HG03196 (cell line): ENCODE data around the gene MLYCD.
A peak's percentile ranks its signal among the peaks of the same experiment; 100 is the strongest.
"Not testable (repeated sequence)": the region's sequence is repeated elsewhere in the genome, so short reads cannot be mapped to it uniquely, and the experiment has no call there.

Experiments
- ATAC-seq: cut with Tn5 transposase; IDR thresholded peaks from one replicate; pipeline ENCODE4 v1.9.1; 2021; ENCODE audit not compliant: unreplicated experiment

Gene MLYCD

DNA sequence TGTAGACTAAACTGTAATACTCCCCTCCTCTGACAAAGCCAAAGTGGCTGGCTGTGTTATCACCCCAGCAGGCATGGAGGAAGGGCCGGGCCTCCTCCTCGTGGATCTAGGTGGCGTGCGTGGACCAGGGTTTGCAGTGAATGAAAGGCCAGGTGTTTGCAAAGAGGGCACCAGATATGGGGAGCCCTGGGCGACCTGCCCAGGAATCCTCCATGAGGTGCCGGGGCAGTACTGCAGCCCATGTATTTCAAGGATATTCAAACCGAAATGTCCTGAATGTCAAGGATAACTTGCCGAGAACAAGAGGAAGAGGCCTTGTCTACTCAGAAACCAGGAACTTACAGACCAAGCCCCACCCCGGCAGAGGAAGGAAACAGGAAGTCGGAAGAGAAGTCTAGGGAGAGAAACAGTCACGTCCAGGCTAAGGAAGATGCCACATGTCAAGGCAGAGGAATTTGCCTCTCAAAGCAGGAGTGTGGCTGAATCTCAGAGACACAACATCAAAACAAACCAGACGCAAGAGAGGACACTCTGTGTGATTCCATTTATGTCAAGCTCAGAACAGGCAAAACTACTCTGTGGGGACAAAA, 40.4 kb downstream of the MLYCD start:
- no peak for ATAC-seq

DNA sequence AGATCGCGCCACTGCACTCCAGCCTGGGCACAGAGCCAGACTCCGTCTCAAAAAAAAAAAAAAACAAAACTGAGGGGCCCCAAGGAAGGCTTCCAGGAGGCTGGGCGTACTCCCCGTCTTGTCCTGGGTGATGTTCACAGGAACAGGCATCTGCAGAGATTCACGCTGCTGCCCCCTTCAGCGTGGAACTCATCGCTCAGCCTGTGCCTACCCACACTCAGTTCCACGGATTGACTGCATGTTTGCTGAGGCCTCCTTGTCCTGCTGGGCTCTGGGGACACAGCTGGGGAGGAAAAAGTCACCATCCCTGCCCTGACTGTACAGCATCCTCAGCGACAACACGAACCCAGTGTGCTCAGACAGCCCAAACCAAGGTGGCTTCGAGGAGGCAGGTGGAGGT, 41.2 kb downstream of the MLYCD start:
- no peak for ATAC-seq

DNA sequence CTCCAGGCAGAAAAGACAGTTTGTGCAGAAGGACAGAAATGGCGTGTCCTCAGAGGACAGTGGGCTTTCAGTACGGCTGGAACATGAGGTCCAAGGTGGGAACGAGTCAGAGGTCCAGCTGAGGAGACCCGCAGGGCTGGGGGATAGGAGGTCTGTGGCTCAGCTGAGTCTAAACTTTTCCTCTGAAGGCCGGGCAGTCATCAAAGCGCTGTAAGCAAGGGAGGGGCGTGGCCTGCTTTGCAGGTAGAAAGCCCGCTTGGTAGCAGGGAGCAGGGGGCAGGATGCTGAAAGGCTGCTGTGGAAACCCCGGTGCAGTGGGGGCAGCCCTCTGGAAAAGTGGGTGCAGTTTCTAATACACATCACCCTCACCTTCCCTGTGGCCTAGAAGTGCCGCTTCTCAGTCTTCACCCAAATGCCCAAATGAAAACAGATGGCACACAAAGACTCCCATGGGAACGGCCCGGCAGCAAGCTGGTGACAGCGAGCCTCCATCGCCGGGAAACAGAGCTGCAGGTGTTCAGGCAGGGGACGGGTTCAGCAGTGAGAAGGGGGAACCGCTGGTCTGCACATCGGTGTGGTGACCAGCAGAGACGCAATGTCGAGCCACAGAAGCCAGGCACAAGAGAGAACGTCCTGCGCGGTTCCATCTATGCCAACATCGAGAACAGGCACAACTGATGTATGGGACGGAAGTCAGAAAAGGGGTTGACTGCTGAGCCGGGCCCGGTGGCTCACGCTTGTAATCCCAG, 41.9 kb downstream of the MLYCD start:
- ATAC-seq = no peak

DNA sequence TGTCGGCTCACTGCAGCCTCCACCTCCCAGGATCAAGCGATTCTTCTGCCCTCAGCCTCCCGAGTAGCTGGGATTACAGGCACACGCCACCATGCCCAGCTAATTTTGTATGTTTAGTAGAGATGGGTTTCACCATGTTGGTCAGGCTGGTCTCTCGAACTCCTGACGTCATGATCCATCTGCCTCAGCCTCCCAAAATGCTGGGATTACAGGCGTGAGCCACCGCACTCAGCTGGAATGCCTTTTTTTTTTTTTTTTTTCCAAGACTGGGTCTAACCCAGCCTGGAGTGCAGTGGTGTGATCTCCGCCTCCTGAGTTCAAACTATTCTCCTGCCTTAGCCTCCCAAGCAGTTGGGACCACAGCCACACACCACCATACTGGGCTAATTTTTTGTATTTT, 42.6 kb downstream of the MLYCD start:
- ATAC-seq = not testable (repeated sequence)

DNA sequence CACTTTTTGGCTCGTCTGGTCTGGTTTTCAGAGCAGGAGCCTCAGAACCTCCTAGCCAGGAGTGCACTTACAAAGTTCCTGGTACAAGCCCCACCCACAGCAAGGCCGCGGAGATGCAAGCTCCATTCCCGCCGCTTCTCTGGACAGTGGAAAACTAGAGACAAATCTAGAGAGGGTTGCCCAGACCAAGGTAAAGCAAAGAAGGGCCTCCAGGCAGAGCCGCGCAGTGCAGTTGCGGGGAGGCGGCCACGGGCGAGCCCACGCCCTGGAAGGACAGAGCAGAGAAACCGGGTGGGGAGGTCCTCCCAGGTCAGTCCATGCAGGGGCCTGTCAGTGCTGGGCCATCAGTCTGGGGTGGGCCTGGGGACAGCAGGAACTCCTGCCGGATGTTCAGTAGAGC, 43.2 kb downstream of the MLYCD start:
- no peak for ATAC-seq

DNA sequence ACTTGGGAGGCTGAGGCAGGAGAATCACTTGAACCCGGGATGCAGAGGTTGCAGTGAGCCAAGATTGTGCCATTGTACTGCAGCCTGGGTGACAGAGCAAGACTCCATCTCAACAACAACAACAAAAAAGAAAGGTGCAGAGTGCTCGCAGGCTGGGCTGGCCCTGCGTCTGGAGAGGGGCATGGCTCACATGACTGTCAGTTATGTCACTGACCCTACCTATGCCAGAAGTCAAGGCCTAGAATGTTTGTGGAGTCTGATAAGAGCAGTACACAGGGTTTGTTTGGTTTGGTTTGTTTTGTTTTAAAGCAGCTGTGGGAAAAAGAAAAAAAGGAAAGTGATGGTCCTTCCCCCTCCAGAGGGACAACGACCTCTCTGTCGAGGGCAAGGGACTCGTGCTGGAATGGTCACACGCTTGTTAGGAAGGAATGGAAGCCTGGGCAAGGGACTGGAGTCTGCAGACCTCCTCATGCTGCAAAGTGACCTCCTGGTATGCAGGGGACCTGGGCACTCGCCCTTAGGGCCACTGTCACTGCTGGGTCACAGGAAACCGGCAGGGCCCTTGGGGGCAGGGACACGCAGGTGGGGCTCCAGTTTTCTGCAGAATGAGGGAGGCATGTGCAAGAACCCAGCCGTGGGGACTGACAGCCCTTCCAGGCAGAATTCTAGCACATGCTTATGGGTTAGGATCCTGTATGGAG, 44.0 kb downstream of the MLYCD start:
- no peak for ATAC-seq

DNA sequence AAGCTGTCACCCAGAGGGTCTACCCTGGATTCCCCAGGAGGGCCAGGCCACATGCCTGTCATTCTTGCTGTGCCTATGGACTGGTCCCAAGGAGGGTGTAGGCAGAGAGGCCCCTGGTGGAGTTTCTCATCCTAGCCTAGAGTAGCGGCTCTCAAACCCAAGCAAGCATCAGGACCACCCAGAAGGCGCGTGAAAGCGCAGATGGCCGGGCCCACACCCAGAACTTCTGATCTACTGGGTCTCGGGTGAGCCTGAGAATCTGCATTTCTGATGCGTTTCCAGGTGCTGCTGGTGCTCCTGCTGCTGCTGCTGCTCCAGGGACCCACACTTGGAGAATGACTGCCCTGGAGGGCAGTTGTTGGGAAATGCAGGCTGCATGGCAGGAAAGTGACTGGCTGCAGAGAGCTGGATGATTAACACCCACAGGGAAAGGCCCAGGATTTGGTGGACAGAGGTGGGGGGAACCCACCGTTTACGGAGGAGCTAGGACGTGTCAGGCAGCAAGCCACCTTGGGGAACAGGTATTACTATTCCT, 44.7 kb downstream of the MLYCD start:
- ATAC-seq = no peak

DNA sequence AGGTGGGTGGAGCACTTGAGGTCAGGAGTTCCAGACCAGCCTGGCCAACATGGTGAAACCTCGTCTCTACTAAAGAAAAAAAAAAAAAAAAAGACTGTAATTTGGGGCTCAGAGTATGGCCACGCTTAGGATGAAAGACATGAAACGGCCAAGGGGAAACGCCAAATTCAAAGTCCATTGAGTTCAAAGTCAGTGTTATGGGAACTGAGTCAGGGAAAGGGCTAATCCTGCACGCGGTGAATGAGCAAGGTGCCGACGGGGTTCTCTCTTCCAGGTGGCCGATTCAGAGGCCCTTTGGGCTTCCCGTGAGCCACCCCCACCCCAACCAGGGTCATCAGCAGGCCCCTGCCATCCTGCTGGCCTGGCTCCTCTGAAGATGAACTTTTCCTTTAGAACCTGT, 46.7 kb downstream of the MLYCD start:
- no peak for ATAC-seq

DNA sequence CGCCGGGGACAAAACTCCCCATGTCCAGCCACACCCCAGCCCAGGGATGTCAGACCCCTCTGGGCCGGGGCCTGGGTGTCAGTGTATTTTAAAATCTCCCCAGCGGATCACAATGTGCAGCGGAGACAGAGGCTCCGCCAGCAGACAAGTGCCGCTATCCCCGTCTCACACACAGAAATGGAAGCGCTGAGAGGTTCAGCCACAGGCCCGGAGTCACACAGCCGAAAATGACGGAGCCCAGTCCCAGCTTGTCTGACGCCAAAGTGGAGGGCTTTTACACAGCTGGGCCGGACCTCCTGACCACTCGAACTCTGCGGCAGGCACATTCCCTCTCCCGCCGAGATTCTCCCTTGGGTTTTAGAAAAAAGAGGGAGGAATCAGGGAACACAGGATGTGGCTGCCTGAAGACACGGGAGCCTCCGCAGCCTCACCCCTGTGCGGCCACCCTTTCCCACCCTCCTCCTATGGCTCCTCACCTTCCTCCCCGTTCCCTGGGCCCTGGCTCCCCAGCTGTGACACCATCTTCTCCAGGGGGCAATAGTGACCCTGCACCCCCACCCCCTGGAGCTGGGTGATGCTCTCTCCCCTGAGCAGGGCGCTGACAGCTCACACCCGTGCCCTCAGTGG, 47.4 kb downstream of the MLYCD start:
- ATAC-seq = no peak

DNA sequence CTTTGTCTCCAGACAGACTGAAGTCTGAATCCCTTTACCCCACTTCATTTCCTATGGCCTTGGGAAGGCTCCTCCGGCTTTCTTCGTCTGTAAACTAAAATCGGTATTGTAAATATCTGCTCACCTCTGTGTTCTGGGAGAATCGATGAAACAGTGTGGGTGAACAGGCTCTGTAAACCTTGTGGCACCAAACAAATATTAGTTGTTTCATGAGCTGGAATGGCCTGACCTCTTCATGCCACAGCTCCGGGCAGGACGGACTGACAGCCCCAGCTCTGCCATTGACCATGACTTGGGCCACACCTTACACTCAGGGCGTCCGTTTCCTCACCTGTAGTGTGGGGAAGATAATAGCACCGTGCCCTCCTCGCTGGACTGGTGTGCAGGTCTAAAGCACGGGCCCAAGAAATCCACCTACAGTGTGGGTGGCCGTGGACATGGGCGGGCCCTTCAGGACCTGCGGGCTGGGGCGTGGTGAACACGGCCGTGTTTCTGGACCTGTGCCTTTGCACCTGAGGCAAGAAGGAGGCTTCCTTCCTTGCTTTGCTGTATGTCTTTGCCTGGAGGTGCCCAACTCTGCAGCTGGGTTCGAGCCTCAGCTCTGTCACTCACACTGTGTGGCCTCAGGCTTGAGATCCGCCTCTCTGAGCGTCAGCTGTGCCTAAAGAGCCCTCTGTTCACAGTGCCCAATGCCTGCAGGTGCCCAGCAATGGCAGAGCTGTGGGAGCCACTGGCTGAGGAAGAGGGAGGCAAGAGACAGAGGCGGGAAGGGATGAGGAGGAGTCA, 48.1 kb downstream of the MLYCD start:
- ATAC-seq = no peak

DNA sequence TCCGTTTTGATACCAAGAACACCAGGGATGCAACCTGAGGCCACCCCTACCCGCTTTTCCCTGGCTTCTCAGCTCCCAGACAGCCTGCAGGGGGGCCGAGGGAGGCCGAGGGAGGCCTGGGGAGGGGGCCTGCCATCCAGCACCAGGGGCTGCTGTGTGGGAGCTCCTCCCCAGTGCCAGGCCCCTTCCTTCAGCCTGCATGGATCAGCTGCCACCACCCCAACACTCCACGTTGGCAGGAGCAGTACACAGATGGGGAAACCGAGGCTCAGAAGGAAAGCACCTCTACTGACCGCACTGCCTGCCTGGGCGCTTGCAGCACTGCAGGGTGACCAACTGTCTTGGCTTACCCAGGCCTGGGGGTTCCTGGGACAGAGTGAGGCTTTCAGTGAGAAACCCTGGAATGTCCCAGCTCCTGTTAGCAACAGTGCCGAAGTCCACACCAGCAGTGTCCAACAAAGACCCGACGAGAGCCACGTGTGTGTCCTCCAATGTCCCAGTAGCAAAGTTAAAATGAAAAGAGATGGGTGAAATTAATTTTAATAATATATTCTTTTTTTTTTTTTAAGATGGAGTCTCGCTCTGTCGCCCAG, 48.8 kb downstream of the MLYCD start:
- ATAC-seq = no peak

DNA sequence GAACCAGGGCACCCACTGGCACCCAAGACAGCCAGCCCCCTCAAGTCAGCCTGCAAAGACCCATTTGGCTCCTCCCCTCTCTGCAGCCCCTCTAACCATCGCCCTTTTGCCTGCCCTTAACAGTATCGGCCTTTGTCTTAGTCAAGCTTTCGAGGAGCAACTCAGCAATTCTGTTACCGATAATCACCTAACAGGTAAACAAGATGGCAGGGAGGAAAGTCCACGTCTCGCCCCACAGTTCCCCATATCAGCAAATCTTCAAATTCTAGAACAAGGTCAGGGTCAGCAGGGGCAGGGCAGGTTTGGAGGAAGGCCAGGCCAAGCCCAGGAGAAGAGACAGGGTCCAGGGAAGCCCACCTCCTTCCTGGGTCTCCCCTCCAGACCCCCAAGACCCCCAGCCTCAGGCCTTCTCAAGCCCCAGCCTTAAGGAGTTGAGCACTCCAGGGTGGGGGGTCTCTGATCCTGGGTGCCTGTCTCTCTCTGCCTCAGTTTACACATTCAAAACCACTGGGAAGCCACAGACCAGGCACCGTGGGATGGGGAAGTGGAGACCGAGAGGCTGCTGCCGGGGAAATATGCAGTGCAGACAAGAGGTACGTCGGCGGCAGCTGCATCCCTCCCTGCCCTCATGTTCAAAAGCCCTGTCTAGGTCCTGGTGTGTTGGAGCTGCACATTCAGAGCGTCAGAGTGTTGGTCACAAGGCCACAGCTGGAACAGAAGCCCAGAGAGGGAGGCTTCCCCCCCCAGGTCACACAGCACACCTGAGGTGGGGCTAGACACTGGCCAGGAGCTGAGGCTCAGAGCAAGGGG, 50.2 kb downstream of the MLYCD start:
- no peak for ATAC-seq

DNA sequence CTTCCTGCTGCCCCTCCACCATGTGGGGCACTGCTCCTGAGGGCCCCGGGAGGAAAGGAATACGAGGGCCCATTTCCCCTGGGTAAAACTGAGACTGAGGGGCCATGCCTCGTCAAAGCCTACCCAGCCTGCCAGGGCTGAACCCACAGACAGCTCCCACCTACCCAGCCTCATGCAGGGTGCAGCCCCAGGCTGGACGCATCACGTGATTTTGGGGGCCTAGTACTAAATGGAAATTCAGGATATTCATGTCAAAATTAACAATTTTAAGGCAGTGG, 50.7 kb downstream of the MLYCD start:
- ATAC-seq = no peak

DNA sequence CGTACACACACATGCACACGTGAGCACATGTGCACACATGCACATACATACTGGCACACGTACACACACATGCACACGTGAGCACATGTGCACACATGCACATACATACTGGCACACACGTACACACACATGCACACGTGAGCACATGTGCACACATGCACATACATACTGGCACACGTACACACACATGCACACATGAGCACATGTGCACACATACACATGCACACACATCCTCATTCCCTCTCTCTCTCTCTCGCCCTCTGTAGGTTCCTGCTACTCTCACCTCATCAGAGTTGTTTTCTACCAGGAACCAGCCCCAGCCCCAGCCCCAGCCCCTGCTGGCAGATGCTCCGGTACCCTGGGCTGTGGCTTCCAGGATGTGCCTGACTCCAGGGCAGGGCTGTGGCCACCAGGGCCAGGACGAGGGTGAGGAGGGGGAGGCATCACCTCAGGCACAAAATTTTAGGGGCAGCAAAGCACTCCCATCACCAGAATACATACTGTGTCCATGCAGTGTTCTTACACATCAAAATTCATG, 52.0 kb downstream of the MLYCD start:
- not testable (repeated sequence) for ATAC-seq

DNA sequence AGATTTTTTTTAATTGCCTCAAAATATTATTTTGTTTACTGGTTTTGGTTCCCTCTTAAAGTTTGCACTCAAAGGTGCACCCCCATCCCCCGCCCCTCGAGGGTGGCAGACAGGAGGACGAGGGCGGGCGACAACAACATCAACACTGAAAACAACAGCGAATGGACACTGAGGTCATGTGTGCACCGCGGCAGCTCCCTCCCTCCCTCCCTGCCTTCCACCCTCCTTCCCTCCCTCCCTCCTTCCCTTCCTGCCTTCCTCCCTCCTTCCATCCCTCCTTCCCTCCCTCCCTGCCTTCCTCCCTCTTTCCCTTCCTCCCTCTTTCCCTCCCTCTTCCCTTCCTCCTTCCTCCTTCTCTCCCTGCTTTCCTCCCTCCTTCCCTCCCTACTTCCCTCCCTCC, 52.6 kb downstream of the MLYCD start:
- no peak for ATAC-seq

DNA sequence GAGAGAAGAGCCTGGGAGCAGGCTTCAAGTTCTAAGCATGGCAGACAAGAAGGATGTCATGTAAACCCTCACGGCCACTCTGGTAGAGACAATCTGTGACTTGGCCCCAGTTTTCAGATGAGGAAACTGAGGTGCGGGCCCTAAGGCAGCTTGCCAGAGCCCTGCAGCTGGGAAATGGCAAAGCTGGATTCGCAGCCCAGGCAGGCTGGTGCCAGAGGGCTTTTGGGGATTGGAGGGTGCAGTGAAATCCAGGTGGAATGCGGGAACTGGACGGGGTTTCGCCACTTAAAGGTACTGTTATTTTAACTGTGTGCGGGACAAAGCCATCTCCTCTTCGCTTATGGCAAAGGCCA, 53.6 kb downstream of the MLYCD start:
- ATAC-seq = no peak

DNA sequence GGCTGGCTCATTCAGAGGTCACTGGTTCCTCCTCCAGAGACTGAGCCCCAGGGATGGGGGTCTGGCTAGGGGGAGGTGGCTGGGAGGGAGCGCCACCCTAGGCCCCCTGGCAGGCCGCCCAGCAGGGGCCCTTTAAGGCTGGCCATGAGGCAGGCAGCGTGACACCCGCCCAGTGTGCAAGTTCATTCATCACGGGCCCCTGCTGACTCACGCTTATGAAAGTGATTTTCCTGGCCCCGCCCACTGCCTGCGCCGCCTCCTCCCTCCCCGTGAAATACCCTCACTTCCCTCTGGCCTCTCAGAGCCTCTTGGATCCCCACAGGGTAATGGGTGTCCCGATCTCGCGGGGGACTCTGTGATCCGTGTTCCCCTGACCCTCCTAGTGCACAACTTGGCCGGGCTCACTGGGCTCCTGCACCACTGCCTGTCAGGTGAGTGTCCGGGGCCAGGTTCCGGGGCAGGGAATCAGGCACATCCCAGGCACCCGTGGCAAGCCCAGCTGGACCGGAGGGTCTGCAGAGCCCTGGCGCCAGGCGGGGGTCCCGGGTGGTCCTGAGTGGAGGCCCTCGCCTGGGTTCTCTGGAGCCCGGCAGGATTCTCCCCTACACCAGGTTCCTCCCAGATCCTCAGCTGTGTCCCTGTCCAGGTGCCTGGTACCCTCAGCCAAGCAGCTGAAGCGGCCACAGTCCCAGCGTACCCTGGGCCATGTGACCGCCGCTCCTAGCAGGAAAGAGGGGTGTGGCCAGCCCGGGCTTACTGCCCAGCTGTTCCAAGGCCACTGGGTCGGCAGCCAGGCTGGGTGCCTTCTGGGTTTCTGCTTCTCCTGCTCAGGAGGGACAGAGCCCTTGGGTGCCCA, 54.3 kb downstream of the MLYCD start, which contains the start of gene OSGIN1:
Gene OSGIN1 (plus strand): TSS at position 301 of the 856 bp plus-strand sequence. CDS start 4,432 bp downstream, outside the sequence.
- peak; percentile 89 for ATAC-seq

DNA sequence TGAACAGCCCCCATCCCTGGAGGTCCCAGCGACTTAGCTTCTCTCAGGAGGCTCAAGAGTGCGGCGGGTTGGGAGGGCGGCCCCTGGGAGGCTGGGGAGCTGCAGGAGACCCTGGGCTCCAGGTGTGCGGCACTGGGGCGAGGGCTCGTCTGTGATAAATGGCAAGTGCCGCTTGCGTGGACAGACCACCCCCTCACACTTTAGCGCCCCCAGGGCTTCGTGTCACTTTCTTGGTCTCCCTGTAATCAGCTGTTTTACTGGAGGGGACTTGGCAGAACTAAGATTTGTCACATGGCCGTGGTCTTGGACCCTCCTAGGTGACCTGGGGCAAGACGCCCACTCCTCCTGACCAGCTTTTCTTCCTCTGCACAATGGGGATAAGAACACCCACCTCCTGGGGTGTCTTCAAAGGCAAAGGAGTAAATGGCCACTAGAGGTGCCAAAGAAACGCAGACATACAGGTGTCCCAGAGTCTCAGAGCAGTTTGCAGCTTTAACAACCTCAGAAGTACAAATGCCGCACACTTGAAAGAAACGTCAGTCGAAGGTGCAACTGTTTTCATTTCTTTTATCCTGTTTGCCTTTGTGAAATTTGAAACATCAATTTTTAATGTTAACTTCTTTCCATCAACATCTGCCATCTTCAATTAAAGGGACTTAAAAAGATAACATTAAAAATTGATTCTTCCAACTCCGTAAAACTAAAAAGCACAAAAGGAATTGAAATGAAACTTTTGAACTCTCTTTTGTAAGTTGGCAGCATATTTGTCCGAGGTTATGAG, 55.1 kb downstream of the MLYCD start:
- ATAC-seq = no peak
